SK-N-SH (cell line): ENCODE data around the gene ANO2.

ENCODE experiments used
- EZH2phosphoT487 ChIP-seq: fragments of 200-600 bp; sonication (generic); IDR thresholded peaks from 2 replicates; pipeline ENCODE4 v1.6.1; 2017; ENCODE audit warnings: low read depth, mixed run types, mild to moderate bottlenecking, antibody characterized with exemption, moderate library complexity, borderline replicate concordance
- GABPA ChIP-seq: IDR thresholded peaks from 2 replicates; pipeline ENCODE4 v1.4.0; 2012; ENCODE audit warnings: low read depth, mild to moderate bottlenecking
- GATA2 ChIP-seq: sonication (generic); formaldehyde crosslinking; IDR thresholded peaks from 2 replicates; pipeline ENCODE4 v1.5.0; 2020; ENCODE audit warnings: mild to moderate bottlenecking, missing genetic modification reagents
- JUND ChIP-seq: IDR thresholded peaks from 2 replicates; pipeline ENCODE4 v1.4.0; 2012
- RAD21 ChIP-seq: IDR thresholded peaks from 2 replicates; pipeline ENCODE4 v1.6.1; 2012; ENCODE audit warnings: mild to moderate bottlenecking, low read length
- SMC3 ChIP-seq: IDR thresholded peaks from 2 replicates; pipeline ENCODE4 v1.6.1; 2012; ENCODE audit warnings: low read depth, low read length, improper control_type of control experiment
- TF ChIP-seq, protein P1 (sequence below): fragments of 200-600 bp; sonication (generic); IDR thresholded peaks from 2 replicates; pipeline ENCODE4 v1.6.1; 2017; ENCODE audit warnings: antibody characterized with exemption, mild to moderate bottlenecking, moderate library complexity
- TF ChIP-seq, protein P2 (sequence below): IDR thresholded peaks from 2 replicates; pipeline ENCODE4 v1.6.1; 2012; ENCODE audit warnings: mild to moderate bottlenecking, low read depth, low read length, moderate library complexity
- TF ChIP-seq, protein P3 (sequence below): IDR thresholded peaks from 2 replicates; pipeline ENCODE4 v1.4.0; 2012; ENCODE audit warnings: low read depth, borderline replicate concordance

DNA sequence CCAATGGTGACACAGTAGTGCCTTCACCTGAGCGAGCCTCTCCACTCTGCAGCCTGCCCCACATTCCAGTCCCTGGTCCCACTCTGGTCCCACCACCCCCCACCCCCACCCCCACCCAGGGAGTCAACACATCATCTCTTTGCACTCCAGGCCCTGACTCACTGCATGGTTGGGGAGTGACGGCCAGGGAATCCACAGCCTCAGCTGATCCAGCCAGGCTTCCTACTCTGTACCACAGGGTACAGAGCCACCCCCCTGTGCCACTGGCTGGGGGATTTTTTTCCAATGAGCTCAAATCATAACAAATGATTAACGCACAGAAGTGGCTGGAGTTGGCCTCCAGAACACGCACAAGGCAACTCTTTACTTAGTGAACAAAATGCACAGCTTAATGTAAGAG is 279.4 kb downstream of the ANO2 start:
- no peak for TF ChIP-seq SMC3
- TF ChIP-seq, protein P1, sequence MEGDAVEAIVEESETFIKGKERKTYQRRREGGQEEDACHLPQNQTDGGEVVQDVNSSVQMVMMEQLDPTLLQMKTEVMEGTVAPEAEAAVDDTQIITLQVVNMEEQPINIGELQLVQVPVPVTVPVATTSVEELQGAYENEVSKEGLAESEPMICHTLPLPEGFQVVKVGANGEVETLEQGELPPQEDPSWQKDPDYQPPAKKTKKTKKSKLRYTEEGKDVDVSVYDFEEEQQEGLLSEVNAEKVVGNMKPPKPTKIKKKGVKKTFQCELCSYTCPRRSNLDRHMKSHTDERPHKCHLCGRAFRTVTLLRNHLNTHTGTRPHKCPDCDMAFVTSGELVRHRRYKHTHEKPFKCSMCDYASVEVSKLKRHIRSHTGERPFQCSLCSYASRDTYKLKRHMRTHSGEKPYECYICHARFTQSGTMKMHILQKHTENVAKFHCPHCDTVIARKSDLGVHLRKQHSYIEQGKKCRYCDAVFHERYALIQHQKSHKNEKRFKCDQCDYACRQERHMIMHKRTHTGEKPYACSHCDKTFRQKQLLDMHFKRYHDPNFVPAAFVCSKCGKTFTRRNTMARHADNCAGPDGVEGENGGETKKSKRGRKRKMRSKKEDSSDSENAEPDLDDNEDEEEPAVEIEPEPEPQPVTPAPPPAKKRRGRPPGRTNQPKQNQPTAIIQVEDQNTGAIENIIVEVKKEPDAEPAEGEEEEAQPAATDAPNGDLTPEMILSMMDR, result no peak
- no peak for TF ChIP-seq EZH2phosphoT487
- no peak for TF ChIP-seq JUND
- no peak for TF ChIP-seq GATA2
- TF ChIP-seq, protein P2, sequence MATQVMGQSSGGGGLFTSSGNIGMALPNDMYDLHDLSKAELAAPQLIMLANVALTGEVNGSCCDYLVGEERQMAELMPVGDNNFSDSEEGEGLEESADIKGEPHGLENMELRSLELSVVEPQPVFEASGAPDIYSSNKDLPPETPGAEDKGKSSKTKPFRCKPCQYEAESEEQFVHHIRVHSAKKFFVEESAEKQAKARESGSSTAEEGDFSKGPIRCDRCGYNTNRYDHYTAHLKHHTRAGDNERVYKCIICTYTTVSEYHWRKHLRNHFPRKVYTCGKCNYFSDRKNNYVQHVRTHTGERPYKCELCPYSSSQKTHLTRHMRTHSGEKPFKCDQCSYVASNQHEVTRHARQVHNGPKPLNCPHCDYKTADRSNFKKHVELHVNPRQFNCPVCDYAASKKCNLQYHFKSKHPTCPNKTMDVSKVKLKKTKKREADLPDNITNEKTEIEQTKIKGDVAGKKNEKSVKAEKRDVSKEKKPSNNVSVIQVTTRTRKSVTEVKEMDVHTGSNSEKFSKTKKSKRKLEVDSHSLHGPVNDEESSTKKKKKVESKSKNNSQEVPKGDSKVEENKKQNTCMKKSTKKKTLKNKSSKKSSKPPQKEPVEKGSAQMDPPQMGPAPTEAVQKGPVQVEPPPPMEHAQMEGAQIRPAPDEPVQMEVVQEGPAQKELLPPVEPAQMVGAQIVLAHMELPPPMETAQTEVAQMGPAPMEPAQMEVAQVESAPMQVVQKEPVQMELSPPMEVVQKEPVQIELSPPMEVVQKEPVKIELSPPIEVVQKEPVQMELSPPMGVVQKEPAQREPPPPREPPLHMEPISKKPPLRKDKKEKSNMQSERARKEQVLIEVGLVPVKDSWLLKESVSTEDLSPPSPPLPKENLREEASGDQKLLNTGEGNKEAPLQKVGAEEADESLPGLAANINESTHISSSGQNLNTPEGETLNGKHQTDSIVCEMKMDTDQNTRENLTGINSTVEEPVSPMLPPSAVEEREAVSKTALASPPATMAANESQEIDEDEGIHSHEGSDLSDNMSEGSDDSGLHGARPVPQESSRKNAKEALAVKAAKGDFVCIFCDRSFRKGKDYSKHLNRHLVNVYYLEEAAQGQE, result no peak
- TF ChIP-seq RAD21, result no peak
- no peak for TF ChIP-seq GABPA
- TF ChIP-seq, protein P3, sequence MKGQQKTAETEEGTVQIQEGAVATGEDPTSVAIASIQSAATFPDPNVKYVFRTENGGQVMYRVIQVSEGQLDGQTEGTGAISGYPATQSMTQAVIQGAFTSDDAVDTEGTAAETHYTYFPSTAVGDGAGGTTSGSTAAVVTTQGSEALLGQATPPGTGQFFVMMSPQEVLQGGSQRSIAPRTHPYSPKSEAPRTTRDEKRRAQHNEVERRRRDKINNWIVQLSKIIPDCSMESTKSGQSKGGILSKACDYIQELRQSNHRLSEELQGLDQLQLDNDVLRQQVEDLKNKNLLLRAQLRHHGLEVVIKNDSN, result no peak
